ENCODE measurements around the gene RASGRP4.

RASGRP4 gene

GRCh38 chr19:38381138-38381537 is 44.9 kb downstream of the RASGRP4 start:
- H4K20me1 ChIP-seq (ENCODE audit: insufficient read depth, low read length) = no peaks in the 10 kb centered on the region
- H3K4me3 ChIP-seq (ENCODE audit: low read depth, low read length, poor library complexity, severe bottlenecking) = no peak overlapping the region
- no peaks in the 10 kb centered on the region for H3K9me3 ChIP-seq (ENCODE audit: low read length)
- H3K79me2 ChIP-seq (ENCODE audit: insufficient read depth, low read length) = peaks cover 1% of the 10 kb centered on the region
- H3K9me2 ChIP-seq (ENCODE audit: low read depth, low read length) = no peaks in the 10 kb centered on the region
- TF ChIP-seq EZH2 (IDR thresholded peaks at IDR 0.05; ENCODE audit: borderline replicate concordance, low read length) (no peak), CTCF (IDR thresholded peaks at IDR 0.05; ENCODE audit: low read length) (no peak)
- peaks cover 64% of the 10 kb centered on the region for H3K36me3 ChIP-seq (ENCODE audit: insufficient read depth, low read length)
- no peak overlapping the region for H3K27ac ChIP-seq (ENCODE audit: low read depth, low read length, poor library complexity, severe bottlenecking)
- no peaks in the 10 kb centered on the region for H3K27me3 ChIP-seq (ENCODE audit: insufficient read depth, low read length)
- no peaks in the 10 kb centered on the region for H3F3A ChIP-seq (ENCODE audit: insufficient read depth, low read length)
- H3K4me1 ChIP-seq (ENCODE audit: insufficient read depth, low read length, severe bottlenecking) = peaks cover 7% of the 10 kb centered on the region
- H3K4me2 ChIP-seq (ENCODE audit: low read length) = no peak overlapping the region
- H2AFZ ChIP-seq (ENCODE audit: low read length) = no peak overlapping the region
- no peak overlapping the region for H3K9ac ChIP-seq (ENCODE audit: low read length)

- TF ChIP-seq CTCF (IDR thresholded peaks at IDR 0.05; ENCODE audit: low read length) (no peak), EZH2 (IDR thresholded peaks at IDR 0.05; ENCODE audit: borderline replicate concordance, low read length) (no peak)
- peaks cover 61% of the 10 kb centered on the region for H3K36me3 ChIP-seq (ENCODE audit: insufficient read depth, low read length)
These were observed 47.2 kb downstream of the RASGRP4 start for GRCh38 chr19:38378866-38379265.

GRCh38 chr19:38377052-38377451 is 49.0 kb downstream of the RASGRP4 start:
- H3K36me3 ChIP-seq (ENCODE audit: insufficient read depth, low read length) = peaks cover 45% of the 10 kb centered on the region
- H3K4me2 ChIP-seq (ENCODE audit: low read length) = 0 out of 2 replicates have a peak overlapping the region, but pooled peaks have one; percentile 96
- peaks cover 13% of the 10 kb centered on the region for H3K79me2 ChIP-seq (ENCODE audit: insufficient read depth, low read length)
- no peaks in the 10 kb centered on the region for H3K27me3 ChIP-seq (ENCODE audit: insufficient read depth, low read length)
- no peaks in the 10 kb centered on the region for H3K9me3 ChIP-seq (ENCODE audit: low read length)
- H2AFZ ChIP-seq (ENCODE audit: low read length) = no peak overlapping the region
- H3K4me1 ChIP-seq (ENCODE audit: insufficient read depth, low read length, severe bottlenecking) = peaks cover 23% of the 10 kb centered on the region
- no peak overlapping the region for H3K27ac ChIP-seq (ENCODE audit: low read depth, low read length, poor library complexity, severe bottlenecking)
- H4K20me1 ChIP-seq (ENCODE audit: insufficient read depth, low read length) = no peaks in the 10 kb centered on the region
- H3K9me2 ChIP-seq (ENCODE audit: low read depth, low read length) = no peaks in the 10 kb centered on the region
- no peaks in the 10 kb centered on the region for H3F3A ChIP-seq (ENCODE audit: insufficient read depth, low read length)
- H3K4me3 ChIP-seq (ENCODE audit: low read depth, low read length, poor library complexity, severe bottlenecking) = no peak overlapping the region
- no peak overlapping the region for H3K9ac ChIP-seq (ENCODE audit: low read length)
- TF ChIP-seq EZH2 (IDR thresholded peaks at IDR 0.05; ENCODE audit: borderline replicate concordance, low read length) (no peak), CTCF (IDR thresholded peaks at IDR 0.05; ENCODE audit: low read length) (no peak)

More at GRCh38 chr19:38378866-38379265, 47.2 kb downstream of the RASGRP4 start:
- Histone ChIP-seq H3K9ac (ENCODE audit: low read length) (no peak overlapping the region), H3K79me2 (ENCODE audit: insufficient read depth, low read length) (peaks cover 13% of the 10 kb centered on the region), H3F3A (ENCODE audit: insufficient read depth, low read length) (no peaks in the 10 kb centered on the region), H3K4me3 (ENCODE audit: low read depth, low read length, poor library complexity, severe bottlenecking) (no peak overlapping the region), H3K27ac (ENCODE audit: low read depth, low read length, poor library complexity, severe bottlenecking) (no peak overlapping the region), H3K9me2 (ENCODE audit: low read depth, low read length) (no peaks in the 10 kb centered on the region), H4K20me1 (ENCODE audit: insufficient read depth, low read length) (no peaks in the 10 kb centered on the region), H3K4me2 (ENCODE audit: low read length) (no peak overlapping the region), H2AFZ (ENCODE audit: low read length) (no peak overlapping the region), H3K4me1 (ENCODE audit: insufficient read depth, low read length, severe bottlenecking) (peaks cover 20% of the 10 kb centered on the region), H3K27me3 (ENCODE audit: insufficient read depth, low read length) (no peaks in the 10 kb centered on the region), H3K9me3 (ENCODE audit: low read length) (no peaks in the 10 kb centered on the region)
